HG02938 (cell line): ENCODE measurements around the gene IDH3G.
"Not testable (repeated sequence)": the region's sequence is repeated elsewhere in the genome, so short reads cannot be mapped to it uniquely, and the experiment has no call there.

ENCODE experiments used
- ATAC-seq: cut with Tn5 transposase; IDR thresholded peaks from one replicate; pipeline ENCODE4 v1.9.1; 2021; ENCODE audit warnings: mild to moderate bottlenecking, moderate library complexity; ENCODE audit not compliant: unreplicated experiment

The IDH3G gene

DNA sequence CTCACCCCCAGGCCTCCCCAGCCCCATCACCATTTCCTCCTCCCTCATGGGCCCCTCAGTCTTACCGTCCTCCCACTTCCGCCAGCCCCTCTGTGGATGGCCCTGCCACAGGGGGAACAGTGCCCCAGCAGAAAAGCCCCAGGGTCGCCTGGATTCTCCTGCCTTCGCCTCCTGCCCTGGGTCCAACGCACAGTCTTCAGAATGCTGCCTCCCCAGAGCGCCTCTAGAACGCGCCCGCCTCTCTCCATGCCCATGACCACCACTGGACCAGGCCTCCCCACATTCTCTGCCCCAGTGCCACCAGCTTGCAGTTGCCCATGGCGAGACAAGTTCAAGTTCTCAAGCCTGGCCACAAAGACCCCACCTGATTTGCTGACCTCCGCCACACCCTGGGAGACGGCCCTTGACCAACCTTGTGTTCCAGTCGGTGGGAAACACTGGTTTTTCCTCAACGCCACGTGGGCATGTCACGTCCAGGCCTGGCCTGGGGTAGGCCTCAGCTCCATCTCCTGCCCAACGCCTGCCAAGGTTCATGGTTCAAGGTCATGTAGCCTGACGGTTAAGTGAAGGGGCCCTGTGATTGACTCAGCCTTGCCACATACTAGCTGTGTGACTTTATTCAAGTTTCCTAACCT lies 30.8 kb downstream of the IDH3G start:
- no peak for ATAC-seq

DNA sequence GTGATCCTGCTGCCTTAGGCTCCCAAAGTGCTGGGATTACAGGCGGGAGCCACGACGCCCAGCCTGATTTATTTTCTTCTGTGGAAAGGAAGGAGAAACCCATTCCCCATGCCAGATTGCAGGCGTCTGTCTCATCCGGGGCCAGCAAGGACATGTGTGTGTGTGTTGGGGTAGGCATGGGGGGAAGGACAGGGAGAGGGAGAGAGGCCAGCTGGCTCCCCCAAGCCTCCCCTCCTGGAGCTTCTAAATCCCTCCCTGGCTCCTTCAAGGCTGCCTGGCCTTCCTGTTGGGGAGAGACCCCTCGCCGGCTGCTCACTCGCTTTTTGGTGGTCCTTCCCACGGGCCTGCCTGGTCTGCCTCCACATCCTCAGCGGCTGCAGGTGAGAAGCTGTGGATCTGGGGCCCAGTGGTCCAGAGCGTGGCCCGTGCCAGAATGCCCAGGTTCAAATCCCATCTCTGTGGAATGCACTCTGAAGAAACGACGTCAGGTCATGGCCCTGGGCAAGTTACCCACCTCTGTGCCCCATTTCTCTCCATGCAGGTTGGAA lies 31.5 kb downstream of the IDH3G start:
- ATAC-seq: no peak

DNA sequence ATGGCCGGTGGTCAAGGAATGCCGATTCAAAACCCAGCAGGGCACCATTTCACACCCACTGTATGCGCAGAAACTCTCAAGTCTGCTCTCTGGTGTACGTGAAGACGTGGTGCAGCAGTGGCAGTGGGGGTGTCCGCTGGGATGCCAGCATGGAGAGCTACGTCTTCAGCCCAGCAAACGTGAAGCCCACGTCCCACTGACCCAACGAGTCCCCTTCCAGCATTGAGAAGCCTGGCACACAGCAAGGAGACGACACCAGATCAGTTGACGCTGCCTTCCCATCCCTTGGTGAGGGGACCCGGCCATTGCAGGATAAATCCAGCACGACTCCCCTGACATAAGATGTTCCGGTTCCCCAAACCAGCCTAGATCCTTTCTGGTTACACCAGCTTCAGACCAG lies 32.3 kb downstream of the IDH3G start:
- no peak for ATAC-seq

DNA sequence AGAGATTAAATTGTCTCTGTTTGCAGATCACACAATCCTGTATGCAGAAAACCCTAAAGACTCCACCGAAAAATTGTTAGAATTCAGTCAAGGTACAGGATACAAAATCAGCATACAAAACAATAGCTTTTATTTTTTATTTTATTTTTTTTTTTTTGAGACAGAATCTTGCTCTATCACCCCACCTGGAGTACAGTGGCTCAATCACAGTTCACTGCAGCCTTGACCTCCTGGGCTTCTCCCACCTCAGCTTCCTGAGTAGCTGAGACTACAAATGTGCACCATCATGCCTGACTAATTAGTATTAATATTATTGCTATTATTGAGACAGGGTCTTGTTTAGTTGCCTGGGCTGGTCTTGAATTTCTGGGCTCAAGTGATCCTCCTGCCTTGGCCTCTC lies 39.0 kb downstream of the IDH3G start:
- ATAC-seq: no peak

DNA sequence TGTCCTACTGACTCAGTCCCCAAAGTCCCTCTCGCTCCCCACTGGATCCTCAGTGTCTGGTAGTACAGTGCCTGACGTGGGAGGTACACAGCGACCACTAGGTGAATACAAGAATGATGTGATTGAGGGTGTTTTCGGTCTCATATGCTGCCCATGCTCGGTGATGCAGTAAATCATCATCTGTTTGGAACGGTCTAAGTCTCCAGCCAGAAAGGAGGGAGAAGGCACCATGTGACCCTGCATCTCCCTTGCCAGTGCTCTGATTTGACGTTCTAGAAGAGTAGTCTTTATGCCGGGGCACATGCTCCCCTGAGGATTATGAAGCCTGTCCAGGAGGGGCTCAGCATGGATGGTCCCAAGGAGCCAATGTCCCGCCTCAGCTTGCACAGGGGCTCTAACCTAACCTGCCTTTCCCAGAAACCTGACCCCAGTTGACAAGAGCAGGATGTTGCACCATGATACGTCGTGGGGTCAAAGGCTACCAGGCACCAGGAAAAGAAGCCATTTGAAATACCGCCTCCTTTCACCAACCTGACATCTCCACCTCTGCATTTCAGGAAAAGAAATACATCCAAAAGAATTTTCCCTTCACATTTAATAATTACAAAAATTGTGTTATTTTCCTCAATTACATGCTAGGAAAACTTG lies 43.9 kb downstream of the IDH3G start:
- ATAC-seq: no peak

DNA sequence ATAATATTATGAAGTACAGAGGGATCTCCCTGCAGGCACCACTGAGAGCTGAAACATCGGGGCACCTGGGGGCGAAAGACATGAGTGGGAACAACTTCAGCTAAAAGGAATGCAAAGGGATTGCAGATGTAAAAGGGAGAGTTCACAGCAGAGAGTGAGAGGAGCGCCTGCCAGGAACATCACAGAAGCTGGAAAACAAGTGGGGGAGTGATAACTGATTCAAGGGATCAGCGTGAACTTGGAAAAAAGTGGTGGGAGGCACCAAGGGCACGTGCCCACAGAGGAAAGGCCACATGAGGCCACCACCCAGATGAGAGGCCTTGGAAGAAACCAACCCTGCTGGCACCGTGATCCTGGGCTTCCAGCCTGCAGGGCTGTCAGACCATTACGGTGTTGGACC lies 45.2 kb downstream of the IDH3G start:
- not testable (repeated sequence) for ATAC-seq

DNA sequence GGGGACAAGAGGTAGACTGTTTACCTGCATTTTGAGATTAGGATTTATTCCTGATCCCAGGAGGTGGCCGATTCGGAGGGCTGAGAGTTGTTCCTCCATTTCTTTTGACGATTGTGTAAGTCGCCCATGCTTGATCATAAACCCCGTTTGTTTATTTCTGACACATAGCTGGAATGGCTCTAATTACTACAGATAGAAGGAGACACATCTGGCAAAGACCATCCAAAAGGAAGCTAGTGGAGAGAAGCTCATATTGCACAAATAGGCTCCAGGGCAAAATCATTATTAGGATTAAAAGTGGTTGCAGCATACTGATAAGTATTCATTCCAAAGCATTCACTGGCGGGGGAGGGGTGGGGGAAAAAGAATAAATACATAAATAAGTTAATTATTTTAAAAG lies 47.2 kb downstream of the IDH3G start:
- not testable (repeated sequence) for ATAC-seq

DNA sequence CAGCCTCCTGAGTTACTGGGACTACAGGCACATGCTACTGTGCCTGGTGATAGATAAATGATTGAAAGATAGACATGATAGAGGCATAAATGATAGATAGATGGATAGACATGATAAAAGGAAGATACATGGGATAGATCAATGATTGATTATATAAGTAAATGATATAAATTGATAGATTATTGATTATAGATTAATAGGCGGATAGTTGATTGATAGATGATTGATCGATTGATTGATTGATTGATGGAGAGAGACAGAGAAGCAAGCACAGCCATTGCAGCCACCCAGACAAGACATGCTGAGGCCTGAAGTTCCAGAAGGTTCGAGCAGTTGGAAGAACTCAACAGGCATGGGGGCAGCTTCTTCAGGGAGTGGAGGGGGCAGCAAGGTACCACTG lies 47.8 kb downstream of the IDH3G start:
- no peak for ATAC-seq

DNA sequence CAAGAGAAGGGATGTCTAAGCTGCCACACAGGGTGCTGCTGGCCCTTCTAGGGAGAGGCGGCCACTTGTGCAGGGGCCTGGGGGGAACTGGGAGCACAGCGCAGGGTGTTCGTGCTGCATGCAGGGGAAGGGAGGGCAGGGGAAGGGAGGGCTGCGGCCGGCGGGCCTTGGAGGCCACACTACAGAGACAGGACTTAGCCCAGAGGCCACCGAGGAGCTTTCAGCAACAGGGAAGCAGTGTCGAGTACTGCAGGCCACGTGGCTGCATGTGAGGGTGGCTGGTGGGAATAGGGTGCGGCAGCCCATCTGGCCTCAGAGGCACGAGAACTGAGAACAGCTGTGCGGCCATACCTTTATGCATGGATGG lies 49.1 kb downstream of the IDH3G start:
- not testable (repeated sequence) for ATAC-seq

DNA sequence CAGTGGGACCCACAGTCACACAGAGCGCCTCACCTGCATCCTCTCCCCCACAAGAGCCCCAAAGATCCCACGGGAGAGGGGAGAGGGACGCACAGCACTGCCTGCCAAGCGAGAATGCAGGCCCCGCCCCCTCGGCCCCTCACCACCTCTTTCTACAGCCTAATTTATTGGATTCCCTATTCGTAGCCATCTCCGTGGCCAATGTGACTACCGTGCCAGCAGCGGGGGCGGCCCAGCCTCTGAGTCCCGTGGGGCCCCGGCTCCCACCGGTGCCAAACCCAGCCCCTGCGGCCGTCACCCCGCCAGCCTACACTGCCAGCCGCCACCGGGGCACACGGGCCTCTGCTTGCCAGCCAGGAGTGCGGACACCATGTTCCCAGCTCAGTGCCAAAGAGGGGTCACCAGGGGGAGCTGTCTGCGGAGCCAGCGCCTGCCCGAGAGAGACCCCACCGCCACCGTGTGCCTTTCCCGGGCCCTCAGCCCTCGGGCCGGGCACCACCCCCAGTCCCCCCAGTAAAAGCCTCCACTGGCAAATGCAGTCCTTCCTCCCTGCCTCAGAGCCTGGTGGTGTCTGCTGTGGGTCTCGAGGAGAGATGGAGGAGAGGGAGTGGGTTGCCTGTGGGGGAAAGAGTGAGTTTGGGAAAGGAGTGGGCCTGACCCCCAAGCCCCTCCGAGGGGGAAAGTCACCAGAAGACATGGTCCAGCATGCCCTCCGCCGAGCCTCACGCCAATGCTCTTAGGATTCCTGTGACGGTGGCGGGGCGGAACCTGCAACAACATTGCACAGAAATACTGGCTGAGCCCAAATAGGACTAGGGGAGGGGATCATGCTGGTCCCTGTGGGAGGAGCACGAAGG lies 49.7 kb downstream of the IDH3G start:
- ATAC-seq: no peak

DNA sequence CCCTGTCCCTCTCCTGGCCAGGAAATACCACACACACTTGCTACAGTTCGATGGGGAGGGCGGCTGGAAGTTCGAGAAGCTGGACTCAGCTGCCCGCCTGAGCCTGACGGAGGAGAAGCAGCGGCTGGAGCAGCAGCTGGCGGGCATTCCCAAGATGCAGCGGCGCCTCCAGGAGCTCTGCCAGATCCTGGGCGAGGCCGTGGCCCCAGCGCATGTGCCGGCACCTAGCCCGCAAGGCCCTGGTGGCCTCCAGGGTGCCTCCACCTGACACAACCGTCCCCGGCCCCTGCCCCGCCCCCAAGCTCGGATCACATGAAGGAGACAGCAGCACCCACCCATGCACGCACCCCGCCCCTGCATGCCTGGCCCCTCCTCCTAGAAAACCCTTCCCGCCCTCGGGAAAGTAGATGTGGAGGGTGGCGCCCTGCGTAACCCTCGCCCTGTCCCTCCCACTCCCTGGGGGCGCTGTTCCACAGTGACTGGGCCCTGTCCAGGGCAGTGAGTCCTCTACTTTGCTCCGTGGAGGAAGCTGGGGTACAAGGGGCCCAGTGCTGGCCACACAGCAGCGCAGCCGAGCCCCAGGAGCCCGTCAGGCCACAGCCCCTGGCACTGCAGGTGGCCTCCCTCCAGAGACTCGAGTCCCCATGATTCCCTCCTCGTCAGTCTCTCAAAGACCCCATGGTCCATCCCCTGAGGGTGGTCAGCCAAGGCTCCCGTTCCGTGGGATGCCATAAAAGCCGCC lies 50.5 kb downstream of the IDH3G start:
- not testable (repeated sequence) for ATAC-seq

DNA sequence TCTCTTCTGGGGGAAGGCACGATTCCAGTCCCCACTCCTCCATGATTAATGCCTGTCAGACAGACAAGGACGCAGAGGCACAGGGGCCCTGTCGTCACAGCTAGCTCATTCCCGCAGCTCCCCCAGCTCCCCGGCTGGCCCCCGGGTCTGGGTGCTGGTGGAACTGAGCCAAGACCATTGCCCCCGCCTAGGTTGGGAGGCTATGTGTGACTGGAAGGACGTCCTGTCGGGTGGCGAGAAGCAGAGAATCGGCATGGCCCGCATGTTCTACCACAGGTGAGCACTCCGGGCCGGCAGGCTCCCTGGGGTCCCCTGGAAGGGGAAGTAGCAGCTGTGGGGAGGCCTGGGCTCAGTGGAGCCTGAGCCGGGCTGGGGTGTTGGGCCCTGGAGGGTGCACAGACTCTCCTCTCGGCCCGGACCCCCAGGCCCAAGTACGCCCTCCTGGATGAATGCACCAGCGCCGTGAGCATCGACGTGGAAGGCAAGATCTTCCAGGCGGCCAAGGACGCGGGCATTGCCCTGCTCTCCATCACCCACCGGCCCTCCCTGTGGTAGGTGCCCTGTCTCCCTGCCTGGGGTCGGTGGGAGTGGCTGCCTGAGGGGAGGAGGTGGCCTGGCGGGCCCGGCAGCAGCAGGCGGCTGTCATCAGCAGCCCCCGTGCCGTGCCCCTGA lies 51.2 kb downstream of the IDH3G start:
- not testable (repeated sequence) for ATAC-seq

DNA sequence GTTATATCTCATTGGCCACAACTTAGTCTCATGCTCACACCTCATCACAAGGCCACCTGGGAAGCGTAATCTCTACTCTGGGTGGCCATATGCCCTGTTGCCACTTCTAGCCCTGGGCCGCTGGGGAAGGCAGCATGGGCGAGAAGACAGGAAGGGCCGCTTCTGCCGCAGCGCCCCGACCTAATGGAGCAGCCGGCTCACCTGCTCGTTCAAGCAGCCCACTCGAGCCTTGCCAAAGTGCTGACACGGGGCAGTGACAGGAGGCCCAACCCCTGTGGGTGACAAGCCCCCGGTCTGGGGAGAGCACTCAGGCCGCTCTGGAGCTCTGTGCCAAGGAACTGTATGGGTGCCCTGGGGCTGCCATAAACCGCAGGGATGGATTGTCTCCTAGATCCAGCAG lies 52.1 kb downstream of the IDH3G start:
- ATAC-seq: not testable (repeated sequence)

DNA sequence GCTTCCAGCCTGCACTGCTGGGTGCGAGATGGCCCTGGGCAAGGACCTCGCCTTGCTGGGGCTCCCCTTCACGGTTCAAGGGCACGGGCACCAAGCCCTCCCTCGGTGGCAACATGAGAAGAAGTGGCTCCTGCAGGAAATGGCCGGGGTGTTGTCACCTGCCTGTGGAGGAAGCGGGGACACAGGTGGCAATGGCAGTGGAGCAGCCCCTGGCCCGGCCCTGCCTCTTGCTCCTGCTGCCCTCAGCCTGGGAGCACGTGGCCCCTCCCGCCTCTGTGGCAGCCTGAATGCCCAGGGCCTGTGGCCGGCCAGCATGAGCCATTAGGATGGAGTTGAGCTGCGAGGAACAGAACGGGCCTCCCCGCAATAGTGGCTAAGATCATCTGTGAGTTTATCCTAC lies 52.7 kb downstream of the IDH3G start:
- ATAC-seq: no peak

DNA sequence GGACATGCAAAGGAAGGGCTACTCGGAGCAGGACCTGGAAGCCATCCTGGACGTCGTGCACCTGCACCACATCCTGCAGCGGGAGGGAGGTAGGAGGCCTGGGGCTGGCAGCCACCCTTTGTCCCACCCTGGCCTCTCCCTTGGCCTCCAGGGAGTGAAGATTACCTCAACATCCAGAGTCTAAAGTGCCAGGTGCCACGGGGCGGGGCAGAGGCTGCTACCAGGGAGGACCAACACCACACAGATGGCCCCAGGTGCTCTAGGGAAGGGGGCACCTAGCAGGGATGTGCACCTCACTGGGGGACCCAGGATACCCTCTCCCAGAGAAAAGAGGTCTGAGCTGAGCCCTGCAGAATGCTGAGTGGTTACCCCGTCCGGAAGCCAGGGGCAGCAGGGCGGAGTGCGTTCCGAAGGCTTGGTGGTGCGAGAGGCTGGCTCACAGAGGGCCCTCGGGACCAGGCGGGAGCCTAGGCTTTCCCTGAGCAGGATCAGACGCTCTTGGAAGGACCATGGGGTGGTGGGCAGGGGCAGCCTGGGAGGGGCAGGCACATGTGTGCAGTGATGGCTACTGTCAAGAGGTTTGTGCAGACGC lies 53.4 kb downstream of the IDH3G start:
- no peak for ATAC-seq

DNA sequence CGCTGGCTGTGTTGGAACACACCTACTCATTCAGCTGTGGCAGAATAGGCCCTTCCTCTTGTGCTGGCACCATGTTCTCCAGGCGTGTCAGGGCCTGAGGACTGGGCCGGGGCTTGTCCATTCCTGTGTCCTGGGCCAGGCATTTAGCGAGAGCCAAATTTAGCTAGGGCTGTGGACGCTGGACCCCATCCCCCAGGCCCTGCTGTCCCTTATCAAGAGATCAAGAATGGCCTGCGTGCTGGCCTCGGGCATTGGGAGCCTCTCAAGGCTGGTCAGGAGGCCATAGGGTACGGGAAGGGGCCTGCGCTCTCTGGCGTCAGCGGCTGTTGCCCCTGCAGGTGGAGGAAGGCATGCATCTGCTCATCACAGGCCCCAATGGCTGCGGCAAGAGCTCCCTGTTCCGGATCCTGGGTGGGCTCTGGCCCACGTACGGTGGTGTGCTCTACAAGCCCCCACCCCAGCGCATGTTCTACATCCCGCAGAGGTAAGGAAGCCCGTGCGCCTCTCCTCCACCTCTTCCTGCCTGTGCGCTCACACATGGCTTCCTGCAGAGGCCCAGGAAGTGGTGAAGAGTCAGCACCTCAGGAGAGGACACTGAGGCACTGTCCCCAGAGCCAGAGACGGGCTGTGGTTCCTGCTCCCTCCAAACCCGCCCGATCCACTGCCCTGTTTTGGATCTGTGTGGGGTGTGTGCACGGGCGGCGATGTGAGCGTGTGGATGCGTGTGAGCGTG lies 54.3 kb downstream of the IDH3G start:
- ATAC-seq: no peak

DNA sequence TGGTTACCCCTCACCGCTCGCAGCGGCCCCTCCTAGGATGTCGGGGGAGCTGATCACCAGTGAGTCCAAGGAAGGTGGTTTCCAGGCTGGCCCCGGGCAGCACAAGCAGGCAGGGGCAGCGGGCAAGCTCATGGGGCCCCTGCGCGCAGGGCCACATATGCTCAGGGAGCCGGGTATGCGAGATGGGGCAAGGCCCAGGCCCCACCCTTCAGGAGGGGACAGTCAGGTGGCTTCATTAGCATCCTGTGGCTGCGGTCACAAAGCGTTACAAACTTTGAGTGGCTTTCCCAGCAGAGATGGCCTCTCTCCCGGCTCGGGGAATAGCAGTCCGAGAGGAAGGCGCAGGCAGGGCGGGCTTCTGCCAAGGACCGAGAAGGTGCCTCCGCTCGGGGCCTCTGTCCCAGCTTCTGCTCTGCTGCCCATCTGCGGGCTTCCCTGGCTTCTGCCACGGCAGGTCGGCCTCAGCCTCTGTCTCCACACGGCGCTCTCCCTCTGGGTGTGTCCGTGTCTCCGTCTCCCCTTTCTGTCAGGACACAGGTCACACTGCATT lies 56.0 kb downstream of the IDH3G start:
- no peak for ATAC-seq

DNA sequence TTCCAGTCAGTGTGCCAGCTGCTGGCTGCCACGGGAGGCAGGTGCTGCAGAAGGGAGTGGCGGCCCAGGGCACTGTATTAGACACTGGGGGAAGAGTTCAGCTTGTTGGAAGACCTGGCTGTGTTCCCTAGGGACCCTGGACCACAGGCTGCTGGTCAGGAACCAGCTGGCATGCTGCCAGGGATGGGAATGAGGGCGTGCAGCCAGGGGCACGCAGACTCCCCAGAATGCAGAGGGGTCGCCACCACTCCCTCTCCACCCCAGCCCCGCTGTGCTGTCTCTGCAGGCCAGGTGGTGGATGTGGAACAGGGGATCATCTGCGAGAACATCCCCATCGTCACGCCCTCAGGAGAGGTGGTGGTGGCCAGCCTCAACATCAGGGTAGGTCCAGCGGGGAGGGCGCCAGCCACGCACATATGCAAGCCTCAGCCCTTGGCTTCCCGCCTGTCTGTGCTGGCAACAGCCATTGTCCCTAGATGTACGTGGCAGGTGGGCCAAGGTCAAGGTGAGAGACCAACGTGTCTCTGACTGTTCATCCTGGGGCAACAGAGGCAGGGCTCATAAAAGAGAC lies 57.2 kb downstream of the IDH3G start:
- no peak for ATAC-seq
